Measurements from ENCODE around the gene TRNP1. TPM values are rescaled to one million over a fixed set of nuclear protein-coding genes. Genes with fewer than 3 reads are reported as not detected.
A peak's percentile ranks its signal among the peaks of the same experiment; 100 is the strongest.

Gene TRNP1
- total RNA-seq, 2 donors from 2014 or later: 14.3 to 21.2 TPM

DNA sequence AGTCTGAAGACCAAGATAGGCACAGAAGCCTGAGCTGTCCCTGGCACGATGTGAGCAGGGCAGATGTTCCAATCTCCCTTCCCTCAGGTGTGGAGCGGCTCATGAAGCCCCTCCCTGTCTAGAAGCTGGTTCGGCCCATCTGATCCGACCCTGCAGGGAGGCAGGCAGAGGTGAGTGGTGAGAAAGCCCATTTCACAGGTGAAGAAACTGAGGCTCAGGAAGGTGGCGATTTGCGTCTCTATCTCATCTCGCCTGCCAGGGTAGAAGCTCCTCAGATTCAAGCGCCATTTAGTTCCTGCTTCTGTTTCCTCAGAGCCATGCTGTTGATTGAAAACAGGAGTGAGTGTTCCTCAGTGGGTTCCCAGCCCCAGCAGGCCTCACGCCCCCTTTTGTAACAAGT is 36.0 kb downstream of the TRNP1 start:
- DNase-seq: no peak
- Histone ChIP-seq H3K4me3 (ENCODE audit: low read length) (no peak overlapping the region), H3K27ac (ENCODE audit: low read depth, low read length) (no peak overlapping the region), H3K4me1 (ENCODE audit: control insufficient read depth, insufficient read depth, low read length) (peaks cover 3% of the 10 kb centered on the region), H3K27me3 (ENCODE audit: control insufficient read depth, insufficient read depth, low read length, poor library complexity, severe bottlenecking) (no peaks in the 10 kb centered on the region), H3K36me3 (ENCODE audit: control insufficient read depth, insufficient read depth, low read length) (no peaks in the 10 kb centered on the region), H3K9ac (ENCODE audit: extremely low read depth, low read length, poor library complexity, severe bottlenecking) (no peak overlapping the region), H3K9me3 (ENCODE audit: control insufficient read depth, low read length) (no peaks in the 10 kb centered on the region)
- H3K27me3 Mint-ChIP-seq (ENCODE audit: insufficient read depth): no peaks in the 10 kb centered on the region
- no peak overlapping the region for H3K4me3 Mint-ChIP-seq
- WGBS, 2 experiments (ENCODE audit: insufficient coverage in 1 of 2, insufficient read length in 1 of 2): 75 to 82% methylated on average over 7 to 9 of the region's 9 CpGs
- H3K9me3 Mint-ChIP-seq: no peaks in the 10 kb centered on the region
- H3K27ac Mint-ChIP-seq: no peak overlapping the region
- H3K36me3 Mint-ChIP-seq (ENCODE audit: low read depth): no peaks in the 10 kb centered on the region
- TF ChIP-seq, protein P1, sequence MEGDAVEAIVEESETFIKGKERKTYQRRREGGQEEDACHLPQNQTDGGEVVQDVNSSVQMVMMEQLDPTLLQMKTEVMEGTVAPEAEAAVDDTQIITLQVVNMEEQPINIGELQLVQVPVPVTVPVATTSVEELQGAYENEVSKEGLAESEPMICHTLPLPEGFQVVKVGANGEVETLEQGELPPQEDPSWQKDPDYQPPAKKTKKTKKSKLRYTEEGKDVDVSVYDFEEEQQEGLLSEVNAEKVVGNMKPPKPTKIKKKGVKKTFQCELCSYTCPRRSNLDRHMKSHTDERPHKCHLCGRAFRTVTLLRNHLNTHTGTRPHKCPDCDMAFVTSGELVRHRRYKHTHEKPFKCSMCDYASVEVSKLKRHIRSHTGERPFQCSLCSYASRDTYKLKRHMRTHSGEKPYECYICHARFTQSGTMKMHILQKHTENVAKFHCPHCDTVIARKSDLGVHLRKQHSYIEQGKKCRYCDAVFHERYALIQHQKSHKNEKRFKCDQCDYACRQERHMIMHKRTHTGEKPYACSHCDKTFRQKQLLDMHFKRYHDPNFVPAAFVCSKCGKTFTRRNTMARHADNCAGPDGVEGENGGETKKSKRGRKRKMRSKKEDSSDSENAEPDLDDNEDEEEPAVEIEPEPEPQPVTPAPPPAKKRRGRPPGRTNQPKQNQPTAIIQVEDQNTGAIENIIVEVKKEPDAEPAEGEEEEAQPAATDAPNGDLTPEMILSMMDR (conservative IDR thresholded peaks at IDR 0.05): no peak
- H3K4me1 Mint-ChIP-seq: peaks cover 21% of the 10 kb centered on the region

DNA sequence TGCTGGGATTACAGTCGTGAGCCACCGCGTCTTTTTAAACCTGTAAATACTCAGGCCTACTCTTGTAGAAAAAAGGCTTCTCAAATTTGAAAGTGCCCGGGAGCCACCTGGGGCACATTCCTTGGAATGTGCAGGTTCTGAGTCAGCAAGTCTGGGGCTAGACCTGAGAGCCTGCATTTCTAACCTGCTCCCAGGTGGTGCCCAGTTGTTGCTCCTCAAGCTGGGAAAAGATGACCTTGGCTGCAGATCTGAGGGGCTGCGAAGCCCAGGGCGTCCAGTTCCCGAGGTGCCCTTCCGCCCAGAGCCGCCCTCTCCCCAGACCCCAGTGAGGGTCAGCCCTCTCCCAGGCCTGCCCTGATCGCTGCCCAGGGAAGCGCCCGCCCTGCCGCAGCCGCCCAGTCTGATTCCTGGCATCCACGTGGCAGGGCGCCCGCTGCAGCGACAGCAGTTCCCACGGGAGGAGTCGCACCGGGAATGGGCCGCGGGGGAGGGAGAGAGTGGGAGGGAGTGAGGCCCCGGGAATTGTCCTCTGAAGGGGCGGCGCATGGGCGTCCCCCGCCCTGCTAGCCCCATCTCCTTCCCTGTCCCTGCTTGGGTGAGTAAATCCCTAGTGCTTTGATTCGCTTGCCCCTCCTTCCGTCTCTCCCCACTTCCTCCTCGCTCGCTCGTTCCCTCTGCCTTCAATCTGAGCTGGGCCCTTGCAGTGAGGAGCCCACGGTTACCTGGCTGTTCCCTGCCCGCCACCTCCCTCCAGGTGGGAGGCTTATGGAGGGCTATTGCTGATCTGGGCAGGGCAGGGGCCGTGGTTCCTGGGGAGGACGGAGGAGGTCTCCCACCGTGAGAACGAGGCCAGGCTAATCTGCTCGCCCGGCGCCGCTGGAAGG is 38.0 kb downstream of the TRNP1 start:
- Histone ChIP-seq H3K9ac (ENCODE audit: extremely low read depth, low read length, poor library complexity, severe bottlenecking) (no peak overlapping the region), H3K36me3 (ENCODE audit: control insufficient read depth, insufficient read depth, low read length) (no peaks in the 10 kb centered on the region), H3K27me3 (ENCODE audit: control insufficient read depth, insufficient read depth, low read length, poor library complexity, severe bottlenecking) (no peaks in the 10 kb centered on the region), H3K9me3 (ENCODE audit: control insufficient read depth, low read length) (no peaks in the 10 kb centered on the region), H3K27ac (ENCODE audit: low read depth, low read length) (peak overlapping the region; percentile 6), H3K4me3 (ENCODE audit: low read length) (no peak overlapping the region), H3K4me1 (ENCODE audit: control insufficient read depth, insufficient read depth, low read length) (peaks cover 3% of the 10 kb centered on the region)
- H3K9me3 Mint-ChIP-seq: no peaks in the 10 kb centered on the region
- H3K4me3 Mint-ChIP-seq: peak overlapping the region; percentile 45
- H3K4me1 Mint-ChIP-seq: peaks cover 21% of the 10 kb centered on the region
- 58 to 71% methylated on average over 20 to 41 of the region's 43 CpGs for WGBS, 2 experiments (ENCODE audit: insufficient coverage in 1 of 2, insufficient read length in 1 of 2)
- H3K27me3 Mint-ChIP-seq (ENCODE audit: insufficient read depth): no peaks in the 10 kb centered on the region
- TF ChIP-seq, protein P1 (conservative IDR thresholded peaks at IDR 0.05): no peak
- H3K27ac Mint-ChIP-seq: peak overlapping the region; percentile 93
- peak; percentile 91 for DNase-seq
- no peaks in the 10 kb centered on the region for H3K36me3 Mint-ChIP-seq (ENCODE audit: low read depth)

DNA sequence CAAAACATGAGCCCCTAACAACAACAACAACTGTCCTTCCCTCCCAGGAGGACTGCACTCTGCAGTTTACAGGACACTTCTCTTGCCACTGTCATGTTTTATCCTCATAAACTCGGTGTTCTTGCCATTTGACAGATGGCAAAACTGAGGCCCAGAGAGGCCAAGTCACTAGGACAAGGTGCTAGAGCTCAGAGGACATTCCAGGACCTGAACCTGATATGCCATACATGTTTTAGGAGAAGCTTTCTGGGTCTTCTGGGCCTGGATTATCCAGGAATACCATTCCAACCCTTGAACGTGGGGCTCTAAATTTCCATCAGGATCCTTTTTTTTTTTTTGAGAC is 38.6 kb downstream of the TRNP1 start:
- Mint-ChIP-seq H3K4me3 (peak overlapping the region; percentile 45), H3K4me1 (peaks cover 17% of the 10 kb centered on the region), H3K36me3 (ENCODE audit: low read depth) (no peaks in the 10 kb centered on the region), H3K9me3 (no peaks in the 10 kb centered on the region), H3K27me3 (ENCODE audit: insufficient read depth) (no peaks in the 10 kb centered on the region), H3K27ac (peak overlapping the region; percentile 93)
- Histone ChIP-seq H3K9me3 (ENCODE audit: control insufficient read depth, low read length) (no peaks in the 10 kb centered on the region), H3K9ac (ENCODE audit: extremely low read depth, low read length, poor library complexity, severe bottlenecking) (no peak overlapping the region), H3K27me3 (ENCODE audit: control insufficient read depth, insufficient read depth, low read length, poor library complexity, severe bottlenecking) (no peaks in the 10 kb centered on the region), H3K4me1 (ENCODE audit: control insufficient read depth, insufficient read depth, low read length) (peaks cover 3% of the 10 kb centered on the region), H3K27ac (ENCODE audit: low read depth, low read length) (no peak overlapping the region), H3K36me3 (ENCODE audit: control insufficient read depth, insufficient read depth, low read length) (no peaks in the 10 kb centered on the region), H3K4me3 (ENCODE audit: low read length) (no peak overlapping the region)
- 90 to 94% methylated on average over 2 of the region's 2 CpGs for WGBS, 2 experiments (ENCODE audit: insufficient coverage in 1 of 2, insufficient read length in 1 of 2)
- no peak for DNase-seq
- TF ChIP-seq, protein P1 (conservative IDR thresholded peaks at IDR 0.05): no peak

Data from endodermal cell (in vitro differentiated cells).